Stimulated activated CD4-positive, alpha-beta T cell treated with anti-CD3 and anti-CD28 coated beads, Interleukin-15, amount 100 ng/mL, for 48 hours (primary cell): Measurements from ENCODE around the gene CMTM5.

Experiments
- DNase-seq, 2 donors: peaks; one replicate each; pipeline ENCODE4 v3.0.0-alpha.2; 2020; ENCODE audit warnings: low read depth in 2 of 2

CMTM5 gene, protein sequence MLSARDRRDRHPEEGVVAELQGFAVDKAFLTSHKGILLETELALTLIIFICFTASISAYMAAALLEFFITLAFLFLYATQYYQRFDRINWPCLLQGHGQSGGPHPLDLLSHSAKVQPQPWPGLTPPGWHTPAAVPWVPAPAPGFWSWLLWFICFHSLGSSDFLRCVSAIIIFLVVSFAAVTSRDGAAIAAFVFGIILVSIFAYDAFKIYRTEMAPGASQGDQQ

GRCh38 chr14:23376482-23377197 lies at the start of gene CMTM5:
Gene CMTM5, plus strand, starts transcription at chr14:23377046. Its CDS starts 206 bp downstream, at chr14:23377252.
- no peak for DNase-seq

GRCh38 chr14:23327947-23328744 lies 48.7 kb upstream of the CMTM5 start:
- DNase-seq: peak; percentile 49 to 61

DNA sequence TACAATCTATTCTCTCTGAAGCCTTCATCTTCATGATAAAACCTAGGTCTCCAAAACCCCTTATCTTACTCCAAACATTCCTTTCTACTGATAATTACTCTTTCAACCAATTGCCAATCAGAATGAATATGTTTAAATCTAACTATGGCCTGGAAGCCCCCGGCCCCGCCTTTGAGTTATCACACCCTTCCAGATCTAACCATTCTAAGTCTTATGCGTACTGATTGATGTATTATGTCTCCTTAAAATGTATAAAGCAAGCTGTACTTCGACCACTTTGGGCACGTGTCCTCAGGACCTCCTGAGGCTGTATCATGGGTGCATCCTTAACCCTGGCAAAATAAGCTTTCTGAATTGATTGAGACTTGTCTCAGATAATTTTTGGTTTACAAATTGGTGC lies 41.2 kb upstream of the CMTM5 start:
- DNase-seq: no peak

- no peak for DNase-seq
Measured at GRCh38 chr14:23339506-23340268, 37.2 kb upstream of the CMTM5 start.

DNA sequence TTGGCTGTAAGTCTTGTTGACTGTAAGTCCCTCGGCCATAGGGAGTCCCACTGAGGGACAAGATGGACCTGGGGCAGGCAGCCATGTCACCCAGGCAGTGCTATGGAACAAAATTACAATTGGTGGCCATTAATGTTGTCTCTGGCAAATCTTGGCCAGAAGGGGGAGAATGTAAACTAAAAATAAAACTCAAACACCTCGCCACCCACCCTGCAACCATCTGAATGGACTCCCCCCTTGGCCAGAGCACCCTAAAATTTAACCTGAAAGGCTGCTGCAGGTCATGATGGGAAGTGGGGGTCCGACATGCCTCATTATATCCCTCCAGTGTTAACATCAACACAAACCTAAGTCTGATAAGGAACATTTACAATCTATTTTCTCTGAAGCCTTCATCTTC lies 32.4 kb upstream of the CMTM5 start:
- no peak for DNase-seq

GRCh38 chr14:23345987-23346692 lies 30.7 kb upstream of the CMTM5 start:
- DNase-seq: no peak

- no peak for DNase-seq
Measured at GRCh38 chr14:23346693-23347405, 30.0 kb upstream of the CMTM5 start.

- DNase-seq: no peak
Measured at GRCh38 chr14:23347406-23348296, 29.2 kb upstream of the CMTM5 start.

DNA sequence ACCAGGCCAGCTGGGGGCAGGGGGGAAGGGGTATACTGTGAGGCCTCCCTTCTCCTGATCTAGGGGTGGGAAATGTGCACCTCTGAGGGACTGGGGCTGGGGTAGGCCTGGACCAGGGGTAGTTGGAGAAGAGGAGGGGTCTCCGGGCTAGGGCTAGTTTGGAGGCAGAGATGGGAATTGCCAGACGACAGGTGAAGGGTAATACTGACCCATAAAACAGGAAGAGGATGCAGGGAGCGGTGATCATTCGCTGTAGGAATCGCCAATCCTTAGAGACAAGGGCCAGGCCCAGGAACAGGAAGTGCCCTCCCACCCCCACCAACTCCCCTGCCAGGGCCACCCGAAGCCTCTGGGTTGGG lies 28.6 kb upstream of the CMTM5 start:
- DNase-seq: no peak

- no peak for DNase-seq
Measured at GRCh38 chr14:23349156-23349845, 27.5 kb upstream of the CMTM5 start.

DNA sequence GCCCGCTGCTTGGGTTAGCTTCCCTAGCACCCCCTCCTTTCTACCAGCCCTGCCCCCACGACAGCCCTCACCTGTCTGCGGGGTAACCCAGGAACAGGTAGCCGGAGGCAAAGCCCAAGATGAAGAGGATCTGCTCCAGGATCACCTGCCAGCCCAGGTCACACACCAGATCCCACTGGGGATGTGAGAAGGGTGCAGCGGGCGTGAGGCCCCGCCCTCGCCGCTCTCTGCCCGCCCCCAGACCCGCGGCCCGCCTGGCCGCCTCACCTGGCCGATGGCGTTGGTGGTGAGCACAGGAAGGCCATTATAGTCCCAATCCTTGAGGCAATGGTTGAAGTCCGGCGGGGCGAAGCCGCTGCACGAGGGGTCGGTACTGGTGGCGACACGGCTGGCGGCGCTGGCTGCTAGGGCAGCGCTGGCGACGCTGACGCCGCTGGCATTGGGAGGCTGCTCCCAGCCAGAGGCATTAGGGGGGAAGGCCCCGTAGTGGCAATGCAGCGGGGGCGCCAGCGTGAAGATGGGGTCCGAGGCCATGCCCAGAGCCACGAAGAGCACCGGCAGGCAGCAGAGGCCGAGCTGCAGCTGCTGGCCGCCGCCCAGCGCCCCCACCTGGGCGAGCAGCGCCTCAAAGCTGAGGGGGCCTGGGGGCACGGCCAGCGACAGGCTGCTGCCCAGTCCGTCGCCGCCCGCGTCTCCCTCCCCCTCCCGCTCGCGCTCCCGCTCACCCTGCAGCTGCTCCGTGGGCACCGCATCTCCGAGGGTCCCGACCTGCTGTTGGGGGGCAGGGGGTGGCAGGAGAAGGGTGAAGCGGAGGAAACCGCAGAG lies 25.0 kb upstream of the CMTM5 start:
- no peak for DNase-seq

GRCh38 chr14:23352506-23353432 lies 24.1 kb upstream of the CMTM5 start, which contains the start of gene SLC22A17:
Gene SLC22A17, minus strand, starts transcription at chr14:23352887.
- DNase-seq: peak; percentile 27 to 41

DNA sequence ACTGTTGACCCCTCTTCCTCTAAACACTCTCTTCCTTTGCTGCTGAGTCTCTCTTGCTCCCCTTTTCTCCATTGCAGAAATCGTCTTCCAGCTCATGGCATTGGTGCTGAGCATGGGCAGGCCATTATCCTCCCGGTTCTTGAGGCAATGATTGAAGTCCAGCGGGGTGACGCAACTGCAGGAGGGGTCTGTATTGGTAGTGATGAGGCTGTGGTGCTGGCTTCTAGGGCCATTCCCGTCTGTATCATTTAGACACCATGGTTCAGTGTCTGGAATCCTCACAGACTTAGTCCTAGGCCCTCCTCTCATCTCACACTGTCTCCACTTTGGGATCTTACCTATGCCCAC lies 23.4 kb upstream of the CMTM5 start:
- DNase-seq: no peak

DNA sequence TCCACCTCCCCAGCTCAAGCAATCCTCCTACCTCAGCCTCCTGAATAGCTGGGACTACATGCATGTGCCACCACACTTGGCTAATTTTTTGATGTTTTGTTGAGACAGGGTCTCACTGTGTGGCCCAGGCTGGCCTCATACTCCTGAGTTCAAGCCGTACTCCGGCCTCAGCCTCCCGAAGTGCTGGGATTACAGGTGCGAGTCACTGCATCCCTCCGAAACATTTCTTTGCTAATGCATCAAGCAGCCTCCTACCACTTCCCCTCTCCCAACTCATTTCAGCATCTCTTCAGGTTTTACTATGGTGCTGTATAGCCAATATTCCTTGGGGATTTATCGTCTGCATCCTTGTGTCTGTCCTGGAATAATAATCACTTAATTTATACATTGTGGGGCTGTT lies 21.9 kb upstream of the CMTM5 start:
- DNase-seq: no peak

- DNase-seq: no peak
Measured at GRCh38 chr14:23355871-23356435, 20.9 kb upstream of the CMTM5 start.

DNA sequence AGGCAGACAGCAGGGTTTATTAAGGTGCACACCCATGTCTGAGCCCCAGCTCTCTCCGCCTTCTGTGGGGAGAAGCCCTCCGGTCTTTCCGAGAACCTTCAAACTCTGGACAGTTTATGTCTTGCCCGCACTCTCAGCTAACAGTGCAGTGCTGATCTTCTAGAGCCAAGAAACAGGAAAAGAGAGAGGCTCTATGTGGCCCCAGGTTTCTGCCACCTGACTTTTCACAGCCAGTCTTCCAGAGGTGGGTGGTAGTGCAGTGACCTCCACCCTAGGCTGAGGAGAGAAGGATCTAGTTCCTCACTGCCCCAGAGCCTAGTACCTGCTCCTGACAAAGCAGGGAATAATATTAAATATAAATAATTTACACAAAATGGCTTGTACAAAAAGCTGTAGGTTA lies 20.2 kb upstream of the CMTM5 start:
- no peak for DNase-seq

DNA sequence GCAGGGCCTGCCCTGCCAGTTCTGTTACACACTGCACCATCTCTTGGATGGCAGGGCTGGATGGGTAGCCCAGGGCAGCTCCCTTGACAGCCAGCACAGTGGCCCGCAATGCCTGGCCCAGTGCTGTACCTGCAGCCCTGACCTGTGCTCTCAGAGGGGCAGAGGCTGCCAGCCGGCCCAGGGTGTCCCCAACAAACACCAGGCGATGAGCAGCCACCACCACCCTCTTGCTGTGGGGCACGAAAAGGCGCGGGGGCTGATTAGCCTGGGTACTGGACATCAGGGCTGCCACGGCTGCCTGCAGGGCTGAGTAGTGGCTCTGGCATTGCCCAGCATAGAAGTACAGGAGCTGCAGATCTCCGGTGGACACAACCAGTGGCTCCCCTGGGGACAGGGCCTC lies 19.6 kb upstream of the CMTM5 start:
- no peak for DNase-seq
